Liver (tissue), 9 donors: ENCODE results near the gene AP4S1. TPM values are rescaled to one million over a fixed set of nuclear protein-coding genes. Genes with fewer than 3 reads are reported as not detected.

Experiments
- DNase-seq: peaks from one replicate; pipeline ENCODE4 v3.0.0-alpha.2; 2017; ENCODE audit warnings: low spot score
- H3K27ac ChIP-seq, 2 donors: one replicate each; pipeline ENCODE4 v1.7.0; 2013; ENCODE audit warnings: inconsistent platforms in 2 of 2, low read length in 2 of 2, control low read depth in 1 of 2, low read depth in 1 of 2, mild to moderate bottlenecking in 1 of 2
- H3K27me3 ChIP-seq, 4 donors: one replicate each; pipeline versions ENCODE4 v1.6.1 to v1.7.0; 2013; ENCODE audit warnings: low read length in 3 of 4, inconsistent platforms in 1 of 4, mild to moderate bottlenecking in 1 of 4, moderate library complexity in 1 of 4; ENCODE audit not compliant: control insufficient read depth in 4 of 4, insufficient read depth in 4 of 4
- H3K36me3 ChIP-seq, 4 donors: one replicate each; pipeline versions ENCODE4 v1.6.1 to v1.7.0; 2013; ENCODE audit warnings: low read length in 3 of 4, mild to moderate bottlenecking in 3 of 4, low read depth in 1 of 4, moderate library complexity in 1 of 4; ENCODE audit not compliant: control insufficient read depth in 4 of 4, insufficient read depth in 3 of 4
- H3K4me1 ChIP-seq, 4 donors: one replicate each; pipeline versions ENCODE4 v1.6.1 to v1.7.0; 2013; ENCODE audit warnings: low read length in 3 of 4, mild to moderate bottlenecking in 3 of 4, moderate library complexity in 1 of 4; ENCODE audit not compliant: control insufficient read depth in 4 of 4, insufficient read depth in 4 of 4
- H3K4me3 ChIP-seq, 3 donors: one replicate each; pipeline versions ENCODE4 v1.6.1 to v1.7.0; 2013; ENCODE audit warnings: low read length in 3 of 3, control low read depth in 1 of 3, low read depth in 1 of 3, mild to moderate bottlenecking in 1 of 3
- H3K9ac ChIP-seq, 2 donors: one replicate each; pipeline ENCODE4 v1.7.0; 2013; ENCODE audit warnings: low read length in 2 of 2, mild to moderate bottlenecking in 2 of 2, moderate library complexity in 2 of 2, control low read depth in 1 of 2, low read depth in 1 of 2
- H3K9me3 ChIP-seq, 4 donors: one replicate each; pipeline versions ENCODE4 v1.6.1 to v1.7.0; 2013; ENCODE audit warnings: low read length in 3 of 4; ENCODE audit not compliant: control insufficient read depth in 4 of 4
- EGR1 ChIP-seq, 2 donors: IDR thresholded peaks; 2 replicates each; pipeline ENCODE4 v1.6.1; 2016 to 2018; ENCODE audit warnings: antibody characterized with exemption in 2 of 2, low read depth in 2 of 2
- FOXA1 ChIP-seq: IDR thresholded peaks from 2 replicates; pipeline ENCODE4 v1.6.1; 2016; ENCODE audit warnings: antibody characterized with exemption
- FOXA2 ChIP-seq: IDR thresholded peaks from 2 replicates; pipeline ENCODE4 v1.6.1; 2016; ENCODE audit warnings: antibody characterized with exemption
- GABPA ChIP-seq, 2 donors: IDR thresholded peaks in 1 of 2; conservative IDR thresholded peaks in 1 of 2; 2 replicates each; pipeline ENCODE4 v1.6.1; 2016; ENCODE audit warnings: antibody characterized with exemption in 2 of 2, mild to moderate bottlenecking in 1 of 2, moderate library complexity in 1 of 2
- HNF4A ChIP-seq, 2 donors: conservative IDR thresholded peaks; 2 replicates each; pipeline ENCODE4 v1.6.1; 2016; ENCODE audit warnings: antibody characterized with exemption in 2 of 2, mild to moderate bottlenecking in 2 of 2
- NR2F2 ChIP-seq: IDR thresholded peaks from 2 replicates; pipeline ENCODE4 v1.6.1; 2016; ENCODE audit warnings: antibody characterized with exemption
- RAD21 ChIP-seq, 2 donors: IDR thresholded peaks; 2 replicates each; pipeline ENCODE4 v1.6.1; 2016; ENCODE audit warnings: antibody characterized with exemption in 2 of 2, mild to moderate bottlenecking in 2 of 2
- RXRA ChIP-seq, 2 donors: IDR thresholded peaks; 2 replicates each; pipeline ENCODE4 v1.6.1; 2017 to 2018; ENCODE audit warnings: antibody characterized with exemption in 2 of 2, mild to moderate bottlenecking in 1 of 2
- SP1 ChIP-seq: IDR thresholded peaks from 2 replicates; pipeline ENCODE4 v1.6.1; 2018; ENCODE audit warnings: antibody characterized with exemption, mild to moderate bottlenecking
- TAF1 ChIP-seq: conservative IDR thresholded peaks from 2 replicates; pipeline ENCODE4 v1.6.1; 2016; ENCODE audit warnings: antibody characterized with exemption, mild to moderate bottlenecking
- YY1 ChIP-seq: IDR thresholded peaks from 2 replicates; pipeline ENCODE4 v1.6.1; 2016; ENCODE audit warnings: antibody characterized with exemption, mild to moderate bottlenecking
- WGBS: extraction: QIAGEN DNeasy Blood & Tissue Kit; methylation state at CpG from one replicate; pipeline ENCODE4 v1.1.7; 2013; 5-methylcytosine and 5-hydroxymethylcytosine counted together
- polyA plus RNA-seq, 2 donors: library from polyadenylated mRNA; stranded (reverse) in 1 of 2; unstranded in 1 of 2; fragments of 200-250 nt in 1 of 2; fragments of >200 nt in 1 of 2; fragmentation: Nextera tagmentation in 1 of 2; extraction: Ambion mirVana in 1 of 2; gene quantifications; one replicate each; pipeline versions ENCODE4 v1.2.1 to v1.2.3, GENCODE V29; 2013 to 2015
- total RNA-seq, 2 donors: library from RNA; depleted of rRNA; stranded (reverse); fragments of >200 nt; gene quantifications; one replicate each; pipeline ENCODE4 v1.2.3, GENCODE V29; 2014
- TF ChIP-seq, protein P1 (sequence below): fragments of 150-350 bp; IDR thresholded peaks from 2 replicates; pipeline ENCODE4 v1.5.1; 2017; ENCODE audit warnings: improper control_type of control experiment, low read depth, low read length; ENCODE audit not compliant: missing input control
- TF ChIP-seq, protein P2 (sequence below): IDR thresholded peaks from 2 replicates; pipeline ENCODE4 v1.6.1; 2016; ENCODE audit warnings: antibody characterized with exemption
- TF ChIP-seq, protein P3 (sequence below): IDR thresholded peaks from 2 replicates; pipeline ENCODE4 v1.6.1; 2016; ENCODE audit warnings: antibody characterized with exemption
- TF ChIP-seq, protein P4 (sequence below): IDR thresholded peaks from 2 replicates; pipeline ENCODE4 v1.6.1; 2016; ENCODE audit warnings: antibody characterized with exemption, mild to moderate bottlenecking
- donor health status: healthy.
- donor health status: healthy.
- donor health status: healthy.
- donor health status: healthy.
- donor health status: healthy.

Gene AP4S1
- total and polyA plus RNA-seq, 4 donors = 1.3 to 4.3 (median 1.7) TPM

DNA sequence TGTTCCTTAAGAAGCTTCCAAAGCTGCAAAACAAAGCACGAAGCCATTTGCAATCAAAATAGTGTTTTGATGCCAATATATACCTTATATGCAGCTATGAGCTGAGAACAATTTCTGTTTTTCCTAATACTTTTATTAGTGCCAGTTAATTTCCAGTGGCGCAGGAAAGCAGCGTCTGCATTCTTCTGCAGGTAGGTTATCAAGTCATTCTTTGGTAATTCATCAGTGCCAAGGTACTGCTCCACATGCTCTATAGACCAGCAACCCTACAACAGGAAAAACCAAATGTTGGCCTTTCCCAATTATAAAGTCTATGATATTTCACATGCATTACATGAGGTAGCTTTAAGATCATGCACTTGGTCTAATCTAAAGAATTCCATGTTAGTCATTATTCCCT lies 88.3 kb downstream of the AP4S1 start:
- Histone ChIP-seq H3K4me1 (no peaks in the 10 kb centered on the region), H3K36me3 (peaks cover 18 to 89% (median 76%) of the 10 kb centered on the region in 4 donors), H3K27ac (no peak overlapping the region), H3K27me3 (no peaks in the 10 kb centered on the region), H3K9me3 (no peaks in the 10 kb centered on the region), H3K9ac (no peak overlapping the region), H3K4me3 (no peak overlapping the region)
- WGBS = 97% methylated on average over 3 of the region's 3 CpGs
- TF ChIP-seq YY1 (no peak), FOXA1 (no peak), GABPA (IDR thresholded peaks at IDR 0.05 in 1 of 2, conservative IDR thresholded peaks at IDR 0.05 in 1 of 2) (no peak), FOXA2 (no peak), TAF1 (no peak), RXRA (IDR thresholded peaks at IDR 0.05) (no peak)
- TF ChIP-seq, protein P1, sequence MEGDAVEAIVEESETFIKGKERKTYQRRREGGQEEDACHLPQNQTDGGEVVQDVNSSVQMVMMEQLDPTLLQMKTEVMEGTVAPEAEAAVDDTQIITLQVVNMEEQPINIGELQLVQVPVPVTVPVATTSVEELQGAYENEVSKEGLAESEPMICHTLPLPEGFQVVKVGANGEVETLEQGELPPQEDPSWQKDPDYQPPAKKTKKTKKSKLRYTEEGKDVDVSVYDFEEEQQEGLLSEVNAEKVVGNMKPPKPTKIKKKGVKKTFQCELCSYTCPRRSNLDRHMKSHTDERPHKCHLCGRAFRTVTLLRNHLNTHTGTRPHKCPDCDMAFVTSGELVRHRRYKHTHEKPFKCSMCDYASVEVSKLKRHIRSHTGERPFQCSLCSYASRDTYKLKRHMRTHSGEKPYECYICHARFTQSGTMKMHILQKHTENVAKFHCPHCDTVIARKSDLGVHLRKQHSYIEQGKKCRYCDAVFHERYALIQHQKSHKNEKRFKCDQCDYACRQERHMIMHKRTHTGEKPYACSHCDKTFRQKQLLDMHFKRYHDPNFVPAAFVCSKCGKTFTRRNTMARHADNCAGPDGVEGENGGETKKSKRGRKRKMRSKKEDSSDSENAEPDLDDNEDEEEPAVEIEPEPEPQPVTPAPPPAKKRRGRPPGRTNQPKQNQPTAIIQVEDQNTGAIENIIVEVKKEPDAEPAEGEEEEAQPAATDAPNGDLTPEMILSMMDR = no peak
- TF ChIP-seq, protein P2, sequence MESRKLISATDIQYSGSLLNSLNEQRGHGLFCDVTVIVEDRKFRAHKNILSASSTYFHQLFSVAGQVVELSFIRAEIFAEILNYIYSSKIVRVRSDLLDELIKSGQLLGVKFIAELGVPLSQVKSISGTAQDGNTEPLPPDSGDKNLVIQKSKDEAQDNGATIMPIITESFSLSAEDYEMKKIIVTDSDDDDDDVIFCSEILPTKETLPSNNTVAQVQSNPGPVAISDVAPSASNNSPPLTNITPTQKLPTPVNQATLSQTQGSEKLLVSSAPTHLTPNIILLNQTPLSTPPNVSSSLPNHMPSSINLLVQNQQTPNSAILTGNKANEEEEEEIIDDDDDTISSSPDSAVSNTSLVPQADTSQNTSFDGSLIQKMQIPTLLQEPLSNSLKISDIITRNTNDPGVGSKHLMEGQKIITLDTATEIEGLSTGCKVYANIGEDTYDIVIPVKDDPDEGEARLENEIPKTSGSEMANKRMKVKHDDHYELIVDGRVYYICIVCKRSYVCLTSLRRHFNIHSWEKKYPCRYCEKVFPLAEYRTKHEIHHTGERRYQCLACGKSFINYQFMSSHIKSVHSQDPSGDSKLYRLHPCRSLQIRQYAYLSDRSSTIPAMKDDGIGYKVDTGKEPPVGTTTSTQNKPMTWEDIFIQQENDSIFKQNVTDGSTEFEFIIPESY = no peak
- TF ChIP-seq, protein P3, sequence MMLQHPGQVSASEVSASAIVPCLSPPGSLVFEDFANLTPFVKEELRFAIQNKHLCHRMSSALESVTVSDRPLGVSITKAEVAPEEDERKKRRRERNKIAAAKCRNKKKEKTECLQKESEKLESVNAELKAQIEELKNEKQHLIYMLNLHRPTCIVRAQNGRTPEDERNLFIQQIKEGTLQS = no peak
- no peak for DNase-seq

- H3K4me3 ChIP-seq = no peak overlapping the region
- H3K4me1 ChIP-seq = no peaks in the 10 kb centered on the region
- H3K9ac ChIP-seq = no peak overlapping the region
- TF ChIP-seq EGR1 (IDR thresholded peaks at IDR 0.05; ENCODE audit: low read depth in 2 of 2) (no peak), RAD21 (IDR thresholded peaks at IDR 0.05) (no peak)
- DNase-seq = no peak
- no peaks in the 10 kb centered on the region for H3K9me3 ChIP-seq
- H3K36me3 ChIP-seq = peaks cover 14 to 91% (median 82%) of the 10 kb centered on the region in 4 donors
- WGBS = 85% methylated on average over 3 of the region's 3 CpGs
- H3K27ac ChIP-seq = no peak overlapping the region
- H3K27me3 ChIP-seq = no peaks in the 10 kb centered on the region
These were observed 93.4 kb downstream of the AP4S1 start for GRCh38 chr14:31118892-31119291.

GRCh38 chr14:31122098-31122611 lies 96.7 kb downstream of the AP4S1 start:
- Histone ChIP-seq H3K27ac (no peak overlapping the region), H3K4me3 (no peak overlapping the region), H3K4me1 (no peaks in the 10 kb centered on the region), H3K27me3 (no peaks in the 10 kb centered on the region), H3K9me3 (no peaks in the 10 kb centered on the region), H3K9ac (no peak overlapping the region), H3K36me3 (peaks cover 14 to 83% (median 66%) of the 10 kb centered on the region in 4 donors)
- 75% methylated on average over 8 of the region's 8 CpGs for WGBS
- DNase-seq = no peak
- TF ChIP-seq, protein P4, sequence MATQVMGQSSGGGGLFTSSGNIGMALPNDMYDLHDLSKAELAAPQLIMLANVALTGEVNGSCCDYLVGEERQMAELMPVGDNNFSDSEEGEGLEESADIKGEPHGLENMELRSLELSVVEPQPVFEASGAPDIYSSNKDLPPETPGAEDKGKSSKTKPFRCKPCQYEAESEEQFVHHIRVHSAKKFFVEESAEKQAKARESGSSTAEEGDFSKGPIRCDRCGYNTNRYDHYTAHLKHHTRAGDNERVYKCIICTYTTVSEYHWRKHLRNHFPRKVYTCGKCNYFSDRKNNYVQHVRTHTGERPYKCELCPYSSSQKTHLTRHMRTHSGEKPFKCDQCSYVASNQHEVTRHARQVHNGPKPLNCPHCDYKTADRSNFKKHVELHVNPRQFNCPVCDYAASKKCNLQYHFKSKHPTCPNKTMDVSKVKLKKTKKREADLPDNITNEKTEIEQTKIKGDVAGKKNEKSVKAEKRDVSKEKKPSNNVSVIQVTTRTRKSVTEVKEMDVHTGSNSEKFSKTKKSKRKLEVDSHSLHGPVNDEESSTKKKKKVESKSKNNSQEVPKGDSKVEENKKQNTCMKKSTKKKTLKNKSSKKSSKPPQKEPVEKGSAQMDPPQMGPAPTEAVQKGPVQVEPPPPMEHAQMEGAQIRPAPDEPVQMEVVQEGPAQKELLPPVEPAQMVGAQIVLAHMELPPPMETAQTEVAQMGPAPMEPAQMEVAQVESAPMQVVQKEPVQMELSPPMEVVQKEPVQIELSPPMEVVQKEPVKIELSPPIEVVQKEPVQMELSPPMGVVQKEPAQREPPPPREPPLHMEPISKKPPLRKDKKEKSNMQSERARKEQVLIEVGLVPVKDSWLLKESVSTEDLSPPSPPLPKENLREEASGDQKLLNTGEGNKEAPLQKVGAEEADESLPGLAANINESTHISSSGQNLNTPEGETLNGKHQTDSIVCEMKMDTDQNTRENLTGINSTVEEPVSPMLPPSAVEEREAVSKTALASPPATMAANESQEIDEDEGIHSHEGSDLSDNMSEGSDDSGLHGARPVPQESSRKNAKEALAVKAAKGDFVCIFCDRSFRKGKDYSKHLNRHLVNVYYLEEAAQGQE = no peak
- TF ChIP-seq TAF1 (no peak), FOXA2 (no peak), NR2F2 (no peak), HNF4A (conservative IDR thresholded peaks at IDR 0.05) (no peak), GABPA (IDR thresholded peaks at IDR 0.05 in 1 of 2, conservative IDR thresholded peaks at IDR 0.05 in 1 of 2) (no peak), YY1 (no peak), RXRA (IDR thresholded peaks at IDR 0.05) (no peak), SP1 (no peak)
- TF ChIP-seq, protein P1 = no peak
- TF ChIP-seq, protein P2 = no peak
